ENCODE results near the gene VPS26C.

- TF ChIP-seq POLR2A (IDR thresholded peaks at IDR 0.05; ENCODE audit: low read length), result no peak
- TF ChIP-seq GATA1 (IDR thresholded peaks at IDR 0.05; ENCODE audit: low read depth, low read length), result no peak
These were observed 43.3 kb downstream of the VPS26C start for GRCh38 chr21:37223804-37224345.
